Testis (tissue), 2 donors: ENCODE results near the gene FEV.

Experiments used
- CTCF ChIP-seq, 3 experiments: fragments of 450-650 bp in 2 of 3; fragments of 200-600 bp in 1 of 3; sonication (generic) in 1 of 3; IDR thresholded peaks; one replicate each; pipeline ENCODE4 v1.5.1; 2016 to 2019; ENCODE audit warnings: antibody characterized with exemption in 3 of 3, mild to moderate bottlenecking in 2 of 3, moderate library complexity in 1 of 3
- POLR2A ChIP-seq: fragments of 450-650 bp; IDR thresholded peaks from one replicate; pipeline ENCODE4 v1.6.1; 2017; ENCODE audit warnings: antibody characterized with exemption, mild to moderate bottlenecking, moderate library complexity

GRCh38 chr2:218952160-218952559 is 32.8 kb downstream of the FEV start:
- TF ChIP-seq POLR2A = no peak
- no peak for TF ChIP-seq CTCF (IDR thresholded peaks at IDR 0.05)
